GM23338 (cell line): ENCODE data around the gene SNUPN.

Source experiments
- CREB1 ChIP-seq: fragments of 250-450 bp; sonication (Bioruptor Pico); IDR thresholded peaks from 2 replicates; pipeline ENCODE4 v1.5.0; 2020; ENCODE audit warnings: low read depth, mild to moderate bottlenecking, moderate library complexity
- EZH2 ChIP-seq: fragments of 200-600 bp; sonication (generic); IDR thresholded peaks from one replicate; pipeline ENCODE4 v1.8.0; 2017; ENCODE audit warnings: antibody characterized with exemption, mild to moderate bottlenecking, low read depth; ENCODE audit not compliant: unreplicated experiment
- EZH2phosphoT487 ChIP-seq: fragments of 200-600 bp; sonication (generic); IDR thresholded peaks from one replicate; pipeline ENCODE4 v1.8.1; 2018; ENCODE audit warnings: antibody characterized with exemption; ENCODE audit not compliant: unreplicated experiment
- TF ChIP-seq, protein P1 (sequence below), 2 experiments: fragments of 200-600 bp in 1 of 2; sonication (generic) in 1 of 2; conservative IDR thresholded peaks; 2 replicates each; pipeline versions ENCODE4 v1.5.1 to v1.6.1; 2016 to 2017; ENCODE audit warnings: antibody characterized with exemption in 2 of 2, low read depth in 2 of 2, mild to moderate bottlenecking in 2 of 2, moderate library complexity in 1 of 2
- TF ChIP-seq, protein P2 (sequence below): IDR thresholded peaks from one replicate; pipeline ENCODE4 v1.6.1; 2018; ENCODE audit warnings: antibody characterized with exemption; ENCODE audit not compliant: unreplicated experiment

DNA sequence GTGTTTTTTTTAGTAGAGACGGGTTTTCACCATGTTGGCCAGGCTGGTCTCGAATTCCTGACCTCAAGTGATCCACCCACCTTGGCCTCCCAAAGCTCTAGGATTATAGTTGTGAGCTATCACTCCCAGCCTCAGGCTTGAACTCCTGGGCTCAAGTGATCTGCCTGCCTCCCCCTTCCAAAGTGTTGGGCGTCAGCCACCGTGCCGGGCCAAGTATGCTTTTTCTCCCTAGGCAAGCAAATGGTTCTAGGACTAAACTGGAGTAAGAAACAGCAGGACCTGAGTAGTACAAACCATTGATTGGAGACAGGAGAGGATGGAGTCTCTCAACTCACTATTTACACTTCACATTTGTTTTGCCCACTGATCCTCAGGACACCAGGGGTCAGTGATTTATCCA, 41.8 kb downstream of the SNUPN start:
- TF ChIP-seq, protein P1, sequence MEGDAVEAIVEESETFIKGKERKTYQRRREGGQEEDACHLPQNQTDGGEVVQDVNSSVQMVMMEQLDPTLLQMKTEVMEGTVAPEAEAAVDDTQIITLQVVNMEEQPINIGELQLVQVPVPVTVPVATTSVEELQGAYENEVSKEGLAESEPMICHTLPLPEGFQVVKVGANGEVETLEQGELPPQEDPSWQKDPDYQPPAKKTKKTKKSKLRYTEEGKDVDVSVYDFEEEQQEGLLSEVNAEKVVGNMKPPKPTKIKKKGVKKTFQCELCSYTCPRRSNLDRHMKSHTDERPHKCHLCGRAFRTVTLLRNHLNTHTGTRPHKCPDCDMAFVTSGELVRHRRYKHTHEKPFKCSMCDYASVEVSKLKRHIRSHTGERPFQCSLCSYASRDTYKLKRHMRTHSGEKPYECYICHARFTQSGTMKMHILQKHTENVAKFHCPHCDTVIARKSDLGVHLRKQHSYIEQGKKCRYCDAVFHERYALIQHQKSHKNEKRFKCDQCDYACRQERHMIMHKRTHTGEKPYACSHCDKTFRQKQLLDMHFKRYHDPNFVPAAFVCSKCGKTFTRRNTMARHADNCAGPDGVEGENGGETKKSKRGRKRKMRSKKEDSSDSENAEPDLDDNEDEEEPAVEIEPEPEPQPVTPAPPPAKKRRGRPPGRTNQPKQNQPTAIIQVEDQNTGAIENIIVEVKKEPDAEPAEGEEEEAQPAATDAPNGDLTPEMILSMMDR (conservative IDR thresholded peaks at IDR 0.05; ENCODE audit: low read depth in 2 of 2), result no peak
- TF ChIP-seq, protein P2, sequence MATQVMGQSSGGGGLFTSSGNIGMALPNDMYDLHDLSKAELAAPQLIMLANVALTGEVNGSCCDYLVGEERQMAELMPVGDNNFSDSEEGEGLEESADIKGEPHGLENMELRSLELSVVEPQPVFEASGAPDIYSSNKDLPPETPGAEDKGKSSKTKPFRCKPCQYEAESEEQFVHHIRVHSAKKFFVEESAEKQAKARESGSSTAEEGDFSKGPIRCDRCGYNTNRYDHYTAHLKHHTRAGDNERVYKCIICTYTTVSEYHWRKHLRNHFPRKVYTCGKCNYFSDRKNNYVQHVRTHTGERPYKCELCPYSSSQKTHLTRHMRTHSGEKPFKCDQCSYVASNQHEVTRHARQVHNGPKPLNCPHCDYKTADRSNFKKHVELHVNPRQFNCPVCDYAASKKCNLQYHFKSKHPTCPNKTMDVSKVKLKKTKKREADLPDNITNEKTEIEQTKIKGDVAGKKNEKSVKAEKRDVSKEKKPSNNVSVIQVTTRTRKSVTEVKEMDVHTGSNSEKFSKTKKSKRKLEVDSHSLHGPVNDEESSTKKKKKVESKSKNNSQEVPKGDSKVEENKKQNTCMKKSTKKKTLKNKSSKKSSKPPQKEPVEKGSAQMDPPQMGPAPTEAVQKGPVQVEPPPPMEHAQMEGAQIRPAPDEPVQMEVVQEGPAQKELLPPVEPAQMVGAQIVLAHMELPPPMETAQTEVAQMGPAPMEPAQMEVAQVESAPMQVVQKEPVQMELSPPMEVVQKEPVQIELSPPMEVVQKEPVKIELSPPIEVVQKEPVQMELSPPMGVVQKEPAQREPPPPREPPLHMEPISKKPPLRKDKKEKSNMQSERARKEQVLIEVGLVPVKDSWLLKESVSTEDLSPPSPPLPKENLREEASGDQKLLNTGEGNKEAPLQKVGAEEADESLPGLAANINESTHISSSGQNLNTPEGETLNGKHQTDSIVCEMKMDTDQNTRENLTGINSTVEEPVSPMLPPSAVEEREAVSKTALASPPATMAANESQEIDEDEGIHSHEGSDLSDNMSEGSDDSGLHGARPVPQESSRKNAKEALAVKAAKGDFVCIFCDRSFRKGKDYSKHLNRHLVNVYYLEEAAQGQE, result no peak
- TF ChIP-seq EZH2 (no peak), EZH2phosphoT487 (no peak), CREB1 (no peak)
